HEK293T (cell line): ENCODE results near the gene USP9X.
"Not testable (repeated sequence)": the region's sequence is repeated elsewhere in the genome, so short reads cannot be mapped to it uniquely, and the experiment has no call there.

Experiments
- CTCF ChIA-PET: fragments of 350-600 bp; formaldehyde crosslinking; extraction: SDS; loops from one replicate; lab custom pipeline; 2021; ENCODE audit warnings: antibody characterized with exemption, inconsistent platforms; lab: Yijun Ruan, JAX
- POLR2A ChIA-PET: fragments of 350-600 bp; formaldehyde crosslinking; extraction: SDS; loops from one replicate; lab custom pipeline; 2020; ENCODE audit warnings: antibody characterized with exemption, inconsistent platforms; lab: Yijun Ruan, JAX
- DNase-seq: peaks from one replicate; pipeline ENCODE4 v3.0.0; 2012; ENCODE audit warnings: mixed read lengths; ENCODE audit errors: extremely low spot score
- ARNT ChIP-seq: fragments of 450-650 bp; IDR thresholded peaks from 2 replicates; pipeline ENCODE4 v1.6.1; 2017; ENCODE audit warnings: mild to moderate bottlenecking
- BHLHE40 ChIP-seq: fragments of 450-650 bp; IDR thresholded peaks from 2 replicates; pipeline ENCODE4 v1.6.1; 2016; ENCODE audit warnings: mild to moderate bottlenecking, moderate library complexity, borderline replicate concordance
- CTBP1 ChIP-seq: fragments of 450-650 bp; IDR thresholded peaks from 2 replicates; pipeline ENCODE4 v1.6.1; 2016; ENCODE audit warnings: borderline replicate concordance
- ELF4 ChIP-seq: fragments of 450-650 bp; IDR thresholded peaks from 2 replicates; pipeline ENCODE4 v1.6.1; 2017; ENCODE audit warnings: antibody characterized with exemption
- FOXA1 ChIP-seq: fragments of 450-650 bp; IDR thresholded peaks from 2 replicates; pipeline ENCODE4 v1.6.1; 2016; ENCODE audit warnings: mild to moderate bottlenecking
- FOXK2 ChIP-seq: fragments of 450-650 bp; IDR thresholded peaks from 2 replicates; pipeline ENCODE4 v1.6.1; 2016; ENCODE audit warnings: mild to moderate bottlenecking
- FOXM1 ChIP-seq: fragments of 450-650 bp; IDR thresholded peaks from 2 replicates; pipeline ENCODE4 v1.6.1; 2017; ENCODE audit warnings: mild to moderate bottlenecking, borderline replicate concordance
- HDGF ChIP-seq: fragments of 450-650 bp; IDR thresholded peaks from 2 replicates; pipeline ENCODE4 v1.6.1; 2017; ENCODE audit warnings: antibody characterized with exemption, borderline replicate concordance
- L3MBTL2 ChIP-seq: fragments of 450-650 bp; conservative IDR thresholded peaks from 2 replicates; pipeline ENCODE4 v1.6.1; 2016; ENCODE audit warnings: mild to moderate bottlenecking
- LEF1 ChIP-seq: fragments of 450-650 bp; IDR thresholded peaks from 2 replicates; pipeline ENCODE4 v1.6.1; 2017; ENCODE audit warnings: mild to moderate bottlenecking, borderline replicate concordance
- NFRKB ChIP-seq: fragments of 450-650 bp; IDR thresholded peaks from 2 replicates; pipeline ENCODE4 v1.6.1; 2016; ENCODE audit warnings: mild to moderate bottlenecking, moderate library complexity
- SP1 ChIP-seq: fragments of 450-650 bp; IDR thresholded peaks from 2 replicates; pipeline ENCODE4 v1.6.1; 2017
- SUZ12 ChIP-seq: fragments of 450-650 bp; IDR thresholded peaks from 2 replicates; pipeline ENCODE4 v1.6.1; 2016; ENCODE audit warnings: mild to moderate bottlenecking
- TARDBP ChIP-seq: fragments of 450-650 bp; IDR thresholded peaks from 2 replicates; pipeline ENCODE4 v1.6.1; 2016
- ZNF384 ChIP-seq: fragments of 450-650 bp; IDR thresholded peaks from 2 replicates; pipeline ENCODE4 v1.6.1; 2016
- TF ChIP-seq, protein P1 (sequence below): fragments of 450-650 bp; IDR thresholded peaks from 2 replicates; pipeline ENCODE4 v1.6.1; 2016

USP9X gene

DNA sequence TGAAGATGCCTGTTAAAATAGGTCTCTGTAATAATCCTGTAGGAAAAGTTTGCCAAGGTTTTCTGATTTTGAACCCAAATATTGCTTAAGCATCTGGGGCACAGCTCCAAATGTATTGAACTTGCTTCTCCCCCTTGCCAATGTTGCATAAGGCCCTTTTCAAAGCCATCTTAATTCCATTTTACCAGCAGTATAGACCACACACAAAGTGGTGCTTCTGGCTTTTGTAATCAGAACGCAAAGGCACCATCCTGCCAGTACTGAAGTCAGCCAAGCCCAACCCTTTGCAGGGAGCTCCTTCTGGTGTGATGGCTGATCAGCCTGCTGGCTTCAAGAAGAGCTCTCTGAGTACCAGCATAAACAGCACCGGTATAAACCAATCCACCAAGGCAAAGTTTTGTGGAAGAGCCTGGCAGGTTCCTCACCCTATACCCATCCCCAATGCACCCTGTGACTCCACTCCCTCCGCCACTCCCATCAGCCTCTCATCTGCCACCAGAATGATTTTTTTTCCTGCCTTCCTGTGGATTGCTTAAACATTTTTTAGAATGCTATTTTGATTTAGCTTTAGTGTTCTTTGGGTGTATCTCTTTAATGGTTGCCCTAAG, 39.2 kb upstream of the USP9X start:
- no peak for DNase-seq
- CTCF ChIA-PET = interaction anchor here (0.6 kb wide), 1 partner anchor 90 kb away, joined by 3 read pairs; no protein-coding TSS in a partner anchor
- no peak for TF ChIP-seq NFRKB
- no peak for TF ChIP-seq BHLHE40
- TF ChIP-seq CTBP1 = no peak
- TF ChIP-seq L3MBTL2 = no peak
- TF ChIP-seq FOXK2 = no peak
- TF ChIP-seq FOXA1 = no peak
- TF ChIP-seq HDGF = no peak
- no peak for TF ChIP-seq ZNF384
- TF ChIP-seq FOXM1 = no peak
- TF ChIP-seq SP1 = no peak
- TF ChIP-seq, protein P1, sequence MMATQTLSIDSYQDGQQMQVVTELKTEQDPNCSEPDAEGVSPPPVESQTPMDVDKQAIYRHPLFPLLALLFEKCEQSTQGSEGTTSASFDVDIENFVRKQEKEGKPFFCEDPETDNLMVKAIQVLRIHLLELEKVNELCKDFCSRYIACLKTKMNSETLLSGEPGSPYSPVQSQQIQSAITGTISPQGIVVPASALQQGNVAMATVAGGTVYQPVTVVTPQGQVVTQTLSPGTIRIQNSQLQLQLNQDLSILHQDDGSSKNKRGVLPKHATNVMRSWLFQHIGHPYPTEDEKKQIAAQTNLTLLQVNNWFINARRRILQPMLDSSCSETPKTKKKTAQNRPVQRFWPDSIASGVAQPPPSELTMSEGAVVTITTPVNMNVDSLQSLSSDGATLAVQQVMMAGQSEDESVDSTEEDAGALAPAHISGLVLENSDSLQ = no peak
- TF ChIP-seq ELF4 = no peak
- TF ChIP-seq TARDBP = no peak
- TF ChIP-seq SUZ12 = no peak
- no peak for TF ChIP-seq ARNT
- POLR2A ChIA-PET = no interaction called here

DNA sequence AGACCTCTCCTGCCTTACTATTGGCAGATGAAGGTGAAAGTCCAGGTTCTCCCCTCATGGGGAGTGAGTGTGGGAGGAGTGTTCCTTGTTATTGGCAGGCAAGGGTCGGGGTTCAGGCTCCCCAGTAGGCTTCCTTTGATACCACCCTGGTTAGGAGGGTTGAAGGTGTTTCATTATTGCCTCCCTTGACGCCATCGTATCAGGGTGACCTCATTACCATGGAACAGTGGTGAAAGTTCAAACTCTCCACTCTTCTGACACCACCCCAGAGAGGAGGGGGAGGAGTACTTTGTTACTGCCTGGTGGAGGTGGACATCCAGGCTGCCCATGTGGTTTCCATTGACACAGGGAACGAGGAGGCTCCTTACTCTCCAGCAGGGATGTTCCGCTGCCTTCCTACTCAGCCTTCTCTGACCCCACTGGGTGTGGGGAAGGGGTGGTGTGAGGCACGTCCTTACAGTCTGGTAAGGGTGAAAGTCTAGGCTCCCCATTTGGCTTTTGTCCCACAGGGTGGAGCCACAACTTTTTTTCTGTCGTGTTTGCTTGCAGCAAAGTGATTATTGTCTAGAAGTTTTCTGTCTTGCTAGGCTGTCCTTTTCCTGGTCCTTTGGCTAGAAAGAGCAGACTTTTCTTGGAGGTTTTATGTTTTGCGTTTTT, 37.2 kb upstream of the USP9X start:
- TF ChIP-seq CTBP1 (no peak), NFRKB (no peak), L3MBTL2 (no peak), FOXK2 (no peak), ELF4 (no peak), ARNT (no peak), HDGF (no peak), LEF1 (no peak), BHLHE40 (no peak), ZNF384 (no peak), FOXM1 (no peak), TARDBP (no peak), FOXA1 (no peak), SUZ12 (no peak), SP1 (no peak)
- TF ChIP-seq, protein P1 = no peak
- CTCF ChIA-PET = no interaction called here
- POLR2A ChIA-PET = no interaction called here
- DNase-seq = no peak

DNA sequence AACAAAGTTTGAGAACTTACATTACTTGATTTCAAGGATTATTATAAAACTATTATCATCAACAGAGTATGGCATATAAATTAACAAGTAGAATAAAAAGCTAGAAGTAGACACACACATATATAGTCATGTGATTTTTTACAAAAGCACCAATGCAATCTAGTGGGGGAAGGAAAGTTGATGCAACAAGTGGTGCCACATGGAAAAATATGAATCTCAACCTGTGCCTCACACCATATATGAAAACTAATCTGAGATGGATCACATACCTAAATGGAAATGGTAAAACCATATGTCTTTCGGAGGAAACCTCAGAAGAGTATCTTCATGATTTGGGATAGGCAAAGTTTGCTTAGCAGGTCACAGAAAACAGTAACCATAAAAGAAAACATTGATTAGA, 34.9 kb upstream of the USP9X start:
- ChIA-PET CTCF (no interaction called here), POLR2A (no interaction called here)
- DNase-seq = no peak
- TF ChIP-seq BHLHE40 = no peak
- TF ChIP-seq HDGF = no peak
- no peak for TF ChIP-seq FOXK2
- TF ChIP-seq FOXM1 = no peak
- TF ChIP-seq TARDBP = no peak
- no peak for TF ChIP-seq SP1
- TF ChIP-seq SUZ12 = no peak
- TF ChIP-seq, protein P1 = no peak
- TF ChIP-seq FOXA1 = no peak

DNA sequence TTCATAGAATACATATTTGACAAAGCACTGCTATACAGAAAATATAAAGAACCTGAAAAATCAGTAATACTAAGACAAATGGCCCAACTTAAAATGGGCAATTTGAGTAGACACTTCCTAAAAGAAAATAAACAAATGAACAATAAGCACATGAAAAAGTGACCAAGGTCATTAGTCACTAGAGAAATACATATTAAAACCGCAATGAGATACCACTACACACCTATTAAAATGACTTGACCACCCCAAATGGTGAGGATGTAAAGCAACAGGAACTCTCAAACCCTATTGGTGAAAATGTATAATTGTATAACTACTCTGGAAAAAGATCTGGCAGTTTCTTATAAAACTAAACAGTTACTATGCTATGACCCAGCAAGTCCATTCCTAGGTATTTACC, 34.0 kb upstream of the USP9X start:
- no peak for DNase-seq
- CTCF ChIA-PET = no interaction called here
- POLR2A ChIA-PET = no interaction called here
- TF ChIP-seq LEF1 (no peak), NFRKB (no peak), FOXM1 (no peak), ARNT (no peak), FOXK2 (no peak), TARDBP (no peak), ZNF384 (no peak), CTBP1 (no peak), HDGF (no peak), ELF4 (no peak), FOXA1 (no peak), BHLHE40 (no peak), SP1 (no peak), L3MBTL2 (no peak), SUZ12 (no peak)
- TF ChIP-seq, protein P1 = no peak

DNA sequence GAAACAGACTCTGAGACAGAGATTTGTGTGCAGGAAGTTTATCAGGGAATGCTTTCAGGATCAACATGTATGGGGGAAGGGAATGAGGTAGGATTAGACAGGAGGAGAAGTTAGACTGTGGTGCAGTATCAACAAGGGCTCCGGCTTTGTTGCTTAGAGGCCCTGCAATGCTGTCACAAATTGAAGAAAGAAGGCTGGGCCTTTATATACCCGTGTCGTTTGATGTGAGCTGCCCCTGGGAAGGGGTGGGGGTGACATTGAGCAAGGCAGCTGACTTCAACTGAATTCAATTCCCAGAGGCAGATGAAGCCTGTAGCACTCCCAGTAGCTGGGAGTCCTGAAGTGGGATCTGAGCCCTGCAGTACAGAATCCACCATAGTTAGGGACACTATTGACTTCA, 29.5 kb upstream of the USP9X start:
- CTCF ChIA-PET = interaction anchor here (0.6 kb wide), 1 partner anchor 404 kb away, joined by 3 read pairs; no protein-coding TSS in a partner anchor
- DNase-seq = no peak
- POLR2A ChIA-PET = no interaction called here
- TF ChIP-seq FOXM1 (no peak), CTBP1 (no peak), SUZ12 (no peak), ARNT (no peak), LEF1 (no peak), TARDBP (no peak), L3MBTL2 (no peak), SP1 (no peak), ZNF384 (no peak), ELF4 (no peak), BHLHE40 (no peak), FOXA1 (no peak), NFRKB (no peak), HDGF (no peak), FOXK2 (no peak)
- TF ChIP-seq, protein P1 = no peak

DNA sequence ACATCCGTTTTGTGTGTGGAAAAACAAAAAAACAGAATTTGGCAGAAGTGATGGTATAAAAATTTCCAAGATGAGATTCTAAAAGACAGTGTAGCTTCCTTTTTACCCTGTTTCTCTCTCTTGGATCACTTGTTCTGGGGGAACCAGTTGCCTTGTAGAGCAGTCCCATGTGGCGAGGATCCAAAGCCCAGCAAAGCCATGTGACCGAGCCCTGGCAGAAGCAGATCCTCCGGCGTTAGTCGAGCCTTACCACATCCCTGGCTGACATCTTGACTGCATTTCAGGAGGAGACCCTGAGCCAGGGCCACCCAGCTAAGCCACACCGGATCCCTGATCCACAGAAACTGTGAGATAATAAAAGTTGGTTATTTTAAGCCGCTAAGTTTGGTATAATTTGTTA, 22.0 kb upstream of the USP9X start:
- DNase-seq, CTCF ChIA-PET, POLR2A ChIA-PET: not testable (repeated sequence)
